Small intestine (tissue), 7 donors: ENCODE data around the gene CLDN24. TPM values are rescaled to one million over a fixed set of nuclear protein-coding genes. Genes with fewer than 3 reads are reported as not detected.

ENCODE experiments used
- DNase-seq, 2 donors: peaks; one replicate each; pipeline versions ENCODE4 v3.0.0 to v3.0.0-alpha.2; 2013
- FAIRE-seq: peaks from 2 replicates; lab custom pipeline; 2012; peaks lifted over from hg19 to GRCh38; lab: Jason Lieb, UNC
- H3K27ac ChIP-seq, 3 donors: one replicate each; pipeline ENCODE4 v1.5.1; 2013; ENCODE audit warnings: low read length in 2 of 3, mild to moderate bottlenecking in 2 of 3, control low read depth in 1 of 3, inconsistent platforms in 1 of 3, low read depth in 1 of 3, moderate library complexity in 1 of 3
- H3K27me3 ChIP-seq, 3 donors: one replicate each; pipeline ENCODE4 v1.6.1; 2013; ENCODE audit warnings: low read length in 3 of 3, inconsistent platforms in 1 of 3; ENCODE audit not compliant: control insufficient read depth in 3 of 3, insufficient read depth in 3 of 3
- H3K36me3 ChIP-seq, 3 donors: one replicate each; pipeline ENCODE4 v1.6.1; 2013; ENCODE audit warnings: low read length in 3 of 3, inconsistent platforms in 1 of 3, low read depth in 1 of 3, mild to moderate bottlenecking in 1 of 3, moderate library complexity in 1 of 3; ENCODE audit not compliant: control insufficient read depth in 3 of 3, insufficient read depth in 2 of 3
- H3K4me1 ChIP-seq, 3 donors: one replicate each; pipeline ENCODE4 v1.6.1; 2013; ENCODE audit warnings: low read length in 2 of 3, inconsistent platforms in 1 of 3, low read depth in 1 of 3, mild to moderate bottlenecking in 1 of 3, moderate library complexity in 1 of 3; ENCODE audit not compliant: control insufficient read depth in 3 of 3, insufficient read depth in 2 of 3
- H3K4me3 ChIP-seq, 3 donors: one replicate each; pipeline ENCODE4 v1.5.1; 2013; ENCODE audit warnings: low read length in 3 of 3, control low read depth in 1 of 3, inconsistent platforms in 1 of 3, low read depth in 1 of 3, mild to moderate bottlenecking in 1 of 3, moderate library complexity in 1 of 3
- H3K9me3 ChIP-seq, 2 donors: one replicate each; pipeline ENCODE4 v1.6.1; 2013; ENCODE audit warnings: low read depth in 1 of 2, low read length in 1 of 2; ENCODE audit not compliant: control insufficient read depth in 2 of 2, insufficient read depth in 1 of 2
- WGBS, 3 donors: extraction: QIAGEN DNeasy Blood & Tissue Kit; methylation state at CpG; one replicate each; pipeline ENCODE4 v1.1.7; 2013; 5-methylcytosine and 5-hydroxymethylcytosine counted together
- polyA plus RNA-seq, 4 donors: library from polyadenylated mRNA; stranded (reverse) in 3 of 4; unstranded in 1 of 4; fragments of 200-250 nt in 3 of 4; fragments of 120-200 nt in 1 of 4; gene quantifications; one replicate each; pipeline versions ENCODE4 v1.2.1 to v1.2.3, GENCODE V29; 2013
- donor health status: healthy with polysubstance abuse.
- donor health status: control.
- donor health status: control.
- donor health status: Bipolar disorder and iron deficiency.
- donor health status: healthy.

Gene CLDN24
- polyA plus RNA-seq, 4 donors: not detected

GRCh38 chr4:183358215-183358755 lies 36.1 kb upstream of the CLDN24 start:
- Histone ChIP-seq H3K27ac (no peak overlapping the region), H3K4me1 (peaks cover 0 to 9% (median 0%) of the 10 kb centered on the region in 3 donors), H3K27me3 (no peaks in the 10 kb centered on the region), H3K9me3 (no peaks in the 10 kb centered on the region), H3K36me3 (no peaks in the 10 kb centered on the region), H3K4me3 (no peak overlapping the region)
- WGBS, 3 donors: 86 to 87% (median 87%) methylated on average over 13 of the region's 13 CpGs
- DNase-seq: no peak
- FAIRE-seq: no peak

- H3K4me3 ChIP-seq: no peak overlapping the region
- no peak overlapping the region for H3K27ac ChIP-seq
- H3K27me3 ChIP-seq: no peaks in the 10 kb centered on the region
- 52 to 72% (median 52%) methylated on average over 16 to 20 of the region's 20 CpGs for WGBS, 3 donors
- no peaks in the 10 kb centered on the region for H3K9me3 ChIP-seq
- FAIRE-seq (no peak), DNase-seq (no peak)
- no peaks in the 10 kb centered on the region for H3K36me3 ChIP-seq
- H3K4me1 ChIP-seq: peaks cover 0 to 9% (median 0%) of the 10 kb centered on the region in 3 donors
These were observed 34.9 kb upstream of the CLDN24 start for GRCh38 chr4:183356931-183357675.

- no peak overlapping the region for H3K27ac ChIP-seq
- peaks cover 0 to 9% (median 0%) of the 10 kb centered on the region in 3 donors for H3K4me1 ChIP-seq
- DNase-seq (no peak), FAIRE-seq (no peak)
- WGBS, 3 donors: 72 to 84% (median 80%) methylated on average over 20 of the region's 20 CpGs
- H3K9me3 ChIP-seq: no peaks in the 10 kb centered on the region
- no peak overlapping the region for H3K4me3 ChIP-seq
- H3K36me3 ChIP-seq: no peaks in the 10 kb centered on the region
- H3K27me3 ChIP-seq: no peaks in the 10 kb centered on the region
These were observed 34.1 kb upstream of the CLDN24 start for GRCh38 chr4:183356173-183356830.

GRCh38 chr4:183355405-183355804 lies 33.2 kb upstream of the CLDN24 start:
- Histone ChIP-seq H3K36me3 (no peaks in the 10 kb centered on the region), H3K27ac (peak overlapping the region in 1 of 3 donors; percentile 13), H3K4me1 (peaks cover 0 to 9% (median 0%) of the 10 kb centered on the region in 3 donors), H3K27me3 (no peaks in the 10 kb centered on the region), H3K9me3 (no peaks in the 10 kb centered on the region), H3K4me3 (no peak overlapping the region)
- WGBS, 3 donors: 18 to 57% (median 37%) methylated on average over 4 of the region's 4 CpGs
- DNase-seq (peak in 1 of 2 donors; percentile 50), FAIRE-seq (no peak)

GRCh38 chr4:183354219-183354618 lies 32.0 kb upstream of the CLDN24 start:
- no peaks in the 10 kb centered on the region for H3K9me3 ChIP-seq
- peaks cover 0 to 9% (median 0%) of the 10 kb centered on the region in 3 donors for H3K4me1 ChIP-seq
- DNase-seq (peak; percentile 60 to 78), FAIRE-seq (no peak)
- peak overlapping the region in 1 of 3 donors; percentile 18 for H3K27ac ChIP-seq
- H3K36me3 ChIP-seq: no peaks in the 10 kb centered on the region
- H3K4me3 ChIP-seq: no peak overlapping the region
- H3K27me3 ChIP-seq: no peaks in the 10 kb centered on the region
- 10 to 52% (median 42%) methylated on average over 9 of the region's 9 CpGs for WGBS, 3 donors

GRCh38 chr4:183353557-183353956 lies 31.3 kb upstream of the CLDN24 start:
- no peak overlapping the region for H3K27ac ChIP-seq
- WGBS, 3 donors: 81 to 87% (median 84%) methylated on average over 8 of the region's 8 CpGs
- FAIRE-seq (no peak), DNase-seq (no peak)
- H3K4me3 ChIP-seq: no peak overlapping the region
- no peaks in the 10 kb centered on the region for H3K9me3 ChIP-seq
- H3K27me3 ChIP-seq: no peaks in the 10 kb centered on the region
- no peaks in the 10 kb centered on the region for H3K36me3 ChIP-seq
- H3K4me1 ChIP-seq: peaks cover 0 to 9% (median 0%) of the 10 kb centered on the region in 3 donors

GRCh38 chr4:183352546-183352945 lies 30.3 kb upstream of the CLDN24 start:
- no peak overlapping the region for H3K27ac ChIP-seq
- H3K9me3 ChIP-seq: no peaks in the 10 kb centered on the region
- WGBS, 3 donors: 87 to 95% (median 93%) methylated on average over 5 of the region's 5 CpGs
- DNase-seq (no peak), FAIRE-seq (no peak)
- H3K4me3 ChIP-seq: no peak overlapping the region
- no peaks in the 10 kb centered on the region for H3K27me3 ChIP-seq
- peaks cover 0 to 11% (median 0%) of the 10 kb centered on the region in 3 donors for H3K4me1 ChIP-seq
- no peaks in the 10 kb centered on the region for H3K36me3 ChIP-seq

GRCh38 chr4:183350317-183351071 lies 28.3 kb upstream of the CLDN24 start:
- no peak for FAIRE-seq

More at GRCh38 chr4:183350317-183351071, 28.3 kb upstream of the CLDN24 start:
- no peaks in the 10 kb centered on the region for H3K9me3 ChIP-seq
- H3K27me3 ChIP-seq: no peaks in the 10 kb centered on the region
- no peak overlapping the region for H3K4me3 ChIP-seq
- DNase-seq: no peak
- peaks cover 0 to 11% (median 0%) of the 10 kb centered on the region in 3 donors for H3K4me1 ChIP-seq
- no peak overlapping the region for H3K27ac ChIP-seq
- 83 to 91% (median 88%) methylated on average over 17 of the region's 17 CpGs for WGBS, 3 donors
- no peaks in the 10 kb centered on the region for H3K36me3 ChIP-seq
